K562 (cell line): ENCODE measurements around the gene IGSF9.

Experiments
- ETV5 ChIP-seq: sonication (generic); formaldehyde crosslinking; IDR thresholded peaks from 2 replicates; pipeline ENCODE4 v1.4.0; 2020; ENCODE audit warnings: low read depth, mild to moderate bottlenecking, missing genetic modification reagents
- ZNF583 ChIP-seq: fragments of 250-450 bp; sonication (Bioruptor Pico); IDR thresholded peaks from 2 replicates; pipeline ENCODE4 v1.4.0; 2020
- TF ChIP-seq, protein P1 (sequence below), 3 experiments: IDR thresholded peaks in 2 of 3; conservative IDR thresholded peaks in 1 of 3; 2 replicates each; pipeline ENCODE4 v1.5.1; 2011 to 2012; ENCODE audit warnings: low read length in 3 of 3, mild to moderate bottlenecking in 3 of 3, control low read depth in 2 of 3, improper control_type of control experiment in 1 of 3, inconsistent platforms in 1 of 3, low read depth in 1 of 3, mixed read lengths in 1 of 3, moderate library complexity in 1 of 3; ENCODE audit not compliant: insufficient read depth in 2 of 3
- TF ChIP-seq, protein P2 (sequence below): sonication (generic); formaldehyde crosslinking; IDR thresholded peaks from 2 replicates; pipeline ENCODE4 v1.8.0; 2022; ENCODE audit warnings: mild to moderate bottlenecking, low read depth, missing genetic modification reagents

DNA sequence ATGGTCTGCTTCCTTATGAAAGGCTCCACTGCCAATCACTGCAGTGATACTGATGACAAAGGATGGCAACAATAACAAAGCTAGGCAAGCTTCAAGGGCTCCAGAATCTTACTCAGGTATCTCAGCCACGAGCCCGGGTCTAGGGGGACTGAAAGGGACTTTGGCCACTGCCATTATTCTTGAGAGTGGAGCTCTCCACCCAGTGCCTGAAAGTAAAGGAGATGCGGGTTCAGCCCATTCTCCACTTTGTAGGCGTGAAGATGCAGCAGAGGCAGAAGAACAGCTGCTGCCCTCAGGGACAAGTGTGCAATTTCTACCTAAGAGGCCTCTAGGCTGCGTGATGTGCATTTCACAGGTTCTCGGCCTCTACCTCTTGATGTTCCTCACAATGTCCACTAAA is 40.1 kb upstream of the IGSF9 start:
- no peak for TF ChIP-seq ETV5 (CRISPR knock-in tag)
- TF ChIP-seq ZNF583 (CRISPR knock-in tag), result no peak
- TF ChIP-seq, protein P1, sequence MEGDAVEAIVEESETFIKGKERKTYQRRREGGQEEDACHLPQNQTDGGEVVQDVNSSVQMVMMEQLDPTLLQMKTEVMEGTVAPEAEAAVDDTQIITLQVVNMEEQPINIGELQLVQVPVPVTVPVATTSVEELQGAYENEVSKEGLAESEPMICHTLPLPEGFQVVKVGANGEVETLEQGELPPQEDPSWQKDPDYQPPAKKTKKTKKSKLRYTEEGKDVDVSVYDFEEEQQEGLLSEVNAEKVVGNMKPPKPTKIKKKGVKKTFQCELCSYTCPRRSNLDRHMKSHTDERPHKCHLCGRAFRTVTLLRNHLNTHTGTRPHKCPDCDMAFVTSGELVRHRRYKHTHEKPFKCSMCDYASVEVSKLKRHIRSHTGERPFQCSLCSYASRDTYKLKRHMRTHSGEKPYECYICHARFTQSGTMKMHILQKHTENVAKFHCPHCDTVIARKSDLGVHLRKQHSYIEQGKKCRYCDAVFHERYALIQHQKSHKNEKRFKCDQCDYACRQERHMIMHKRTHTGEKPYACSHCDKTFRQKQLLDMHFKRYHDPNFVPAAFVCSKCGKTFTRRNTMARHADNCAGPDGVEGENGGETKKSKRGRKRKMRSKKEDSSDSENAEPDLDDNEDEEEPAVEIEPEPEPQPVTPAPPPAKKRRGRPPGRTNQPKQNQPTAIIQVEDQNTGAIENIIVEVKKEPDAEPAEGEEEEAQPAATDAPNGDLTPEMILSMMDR (IDR thresholded peaks at IDR 0.05 in 2 of 3, conservative IDR thresholded peaks at IDR 0.05 in 1 of 3; ENCODE audit: insufficient read depth in 2 of 3, low read depth in 1 of 3, low read length in 3 of 3), result no peak
- TF ChIP-seq, protein P2, sequence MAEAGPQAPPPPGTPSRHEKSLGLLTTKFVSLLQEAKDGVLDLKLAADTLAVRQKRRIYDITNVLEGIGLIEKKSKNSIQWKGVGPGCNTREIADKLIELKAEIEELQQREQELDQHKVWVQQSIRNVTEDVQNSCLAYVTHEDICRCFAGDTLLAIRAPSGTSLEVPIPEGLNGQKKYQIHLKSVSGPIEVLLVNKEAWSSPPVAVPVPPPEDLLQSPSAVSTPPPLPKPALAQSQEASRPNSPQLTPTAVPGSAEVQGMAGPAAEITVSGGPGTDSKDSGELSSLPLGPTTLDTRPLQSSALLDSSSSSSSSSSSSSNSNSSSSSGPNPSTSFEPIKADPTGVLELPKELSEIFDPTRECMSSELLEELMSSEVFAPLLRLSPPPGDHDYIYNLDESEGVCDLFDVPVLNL (CRISPR knock-in tag), result no peak
